Transverse colon (tissue), 4 donors: ENCODE results near the gene CCDC51.
A peak's percentile ranks its signal among the peaks of the same experiment; 100 is the strongest.

ENCODE experiments used
- CTCF ChIP-seq, 5 experiments: fragments of 200-600 bp in 3 of 5; fragments of 450-650 bp in 2 of 5; sonication (generic) in 3 of 5; IDR thresholded peaks; 1 replicate in 2 of 5; 2 replicates in 3 of 5; pipeline ENCODE4 v1.5.1; 2016 to 2017; ENCODE audit warnings: antibody characterized with exemption in 5 of 5, inconsistent platforms in 3 of 5, mild to moderate bottlenecking in 2 of 5, moderate library complexity in 1 of 5
- POLR2AphosphoS5 ChIP-seq, 3 donors: sonication (generic); formaldehyde crosslinking; IDR thresholded peaks; one replicate each; pipeline ENCODE4 v1.6.1; 2016; ENCODE audit warnings: antibody characterized with exemption in 3 of 3

- TF ChIP-seq POLR2AphosphoS5 (IDR thresholded peaks at IDR 0.05), result peak in 1 of 3 donors; percentile 8
- TF ChIP-seq CTCF (IDR thresholded peaks at IDR 0.05), result peak; percentile 98 to 100 (median 100)
These were observed 4.0 kb downstream of the CCDC51 start for GRCh38 chr3:48435774-48436476.
